Heart right ventricle (tissue), 16 donors: ENCODE data around the gene UBAC2. TPM values are rescaled to one million over a fixed set of nuclear protein-coding genes. Genes with fewer than 3 reads are reported as not detected.
A peak's percentile ranks its signal among the peaks of the same experiment; 100 is the strongest.

Experiments
- ATAC-seq, 8 donors: fragments of 200-7000 bp; cut with Tn5 transposase; one replicate each; pipeline ENCODE4 v1.9.1; 2020; ENCODE audit warnings: mild to moderate bottlenecking in 8 of 8, moderate library complexity in 8 of 8, moderate number of reproducible peaks in 1 of 8
- DNase-seq, 2 donors: peaks; one replicate each; pipeline ENCODE4 v3.0.0-alpha.2; 2020
- H3K27ac ChIP-seq, 10 donors: fragments of 200-600 bp; sonication (generic) in 2 of 10; one replicate each; pipeline versions ENCODE4 v1.5.0 to v1.8.0; 2020 to 2022; ENCODE audit warnings: mild to moderate bottlenecking in 3 of 10
- H3K27me3 ChIP-seq, 7 donors: fragments of 200-600 bp; one replicate each; pipeline ENCODE4 v1.8.0; 2021 to 2022; ENCODE audit warnings: mild to moderate bottlenecking in 2 of 7
- H3K36me3 ChIP-seq, 9 donors: fragments of 200-600 bp; sonication (generic) in 1 of 9; one replicate each; pipeline versions ENCODE4 v1.5.0 to v1.8.0; 2020 to 2022; ENCODE audit warnings: mild to moderate bottlenecking in 2 of 9
- H3K4me1 ChIP-seq, 9 donors: fragments of 200-600 bp; sonication (generic) in 1 of 9; one replicate each; pipeline versions ENCODE4 v1.5.0 to v1.8.0; 2020 to 2022; ENCODE audit warnings: mild to moderate bottlenecking in 4 of 9
- H3K4me3 ChIP-seq, 10 donors: fragments of 200-600 bp; sonication (generic) in 2 of 10; one replicate each; pipeline versions ENCODE4 v1.5.0 to v1.8.0; 2020 to 2022; ENCODE audit warnings: mild to moderate bottlenecking in 7 of 10, moderate library complexity in 2 of 10
- H3K9me3 ChIP-seq, 11 donors: fragments of 200-600 bp in 10 of 11; sonication (generic) in 2 of 11; one replicate each; pipeline versions ENCODE4 v1.5.0 to v1.8.0; 2013 to 2022; ENCODE audit warnings: mild to moderate bottlenecking in 2 of 11, control low read depth in 1 of 11, moderate library complexity in 1 of 11
- WGBS, 2 donors: extraction: QIAGEN DNeasy Blood & Tissue Kit; methylation state at CpG; one replicate each; pipeline ENCODE4 v1.1.7; 2013; ENCODE audit warnings: inconsistent platforms in 1 of 2; 5-methylcytosine and 5-hydroxymethylcytosine counted together
- intact Hi-C, 10 donors: fragments of 100-400 bp; cut with DNase I; formaldehyde crosslinking; loops; one replicate each; pipeline versions ENCODE4 v1.11.1 to v1.14.2; 2022
- polyA plus RNA-seq, 2 donors: library from polyadenylated mRNA; stranded (reverse); fragments of 200-250 nt; gene quantifications; one replicate each; pipeline ENCODE4 v1.2.3, GENCODE V29; 2013
- total RNA-seq, 10 donors: library from RNA; stranded (reverse); fragmentation: NEBNext Ultra II Directional in 3 of 10; extraction: Animal tissue kit (Norgen Biotek cat#: 25700) in 3 of 10; gene quantifications; one replicate each; pipeline versions ENCODE4 v1.2.1 to v1.2.4, GENCODE V29; 2021 to 2023
- TF ChIP-seq, protein P1 (sequence below), 9 donors: fragments of 200-600 bp; sonication (generic) in 2 of 9; IDR thresholded peaks; one replicate each; pipeline versions ENCODE4 v1.5.0 to v1.8.0; 2021 to 2022; ENCODE audit warnings: antibody characterized with exemption in 9 of 9, mild to moderate bottlenecking in 5 of 9, moderate library complexity in 1 of 9
- donor health status: Arrhythmogenic right ventricular cardiomyopathy.
- donor health status: ischemic (EF 13 %, LVEDD 7.1; RV severe dilation, severe dysfunction).
- donor health status: healthy with polysubstance abuse.
- donor health status: DM: no; HTN: yes; CAD: no.
- donor health status: DM: no; HTN: no; CAD: no.
- donor health status: ischemic (EF 25% LVEDD 6.9; RV normal size, moderate dysfunction).
- donor health status: ischemic (EF 25% LVEDD 5.7; RV mildly dilated, moderate dysfunction).
- donor health status: healthy.
- donor health status: DM: yes; HTN: yes; CAD: no.
- donor health status: Ischemic cardiomyopathy.
- donor health status: ischemic (EF 35%, LVEDD 5.7; RV mildly dilated, moderate dysfunction).
- donor health status: nonischemic (EF 11% LVEDD 7.7; RV severe dilation, severe dysfunction).
- donor health status: DM: yes; HTN: yes; CAD: no.
- donor health status: PGD.
- donor health status: ischemic (EF 29% LVEDD 5.4; RV normal size, mild dysfunction).
- donor health status: nonischemic (EF 23%, LVEDD 6.1; RV moderate dilation, normal function).

The UBAC2 gene
- total and polyA plus RNA-seq, 12 donors: 31.8 to 60.4 (median 47.0) TPM

DNA sequence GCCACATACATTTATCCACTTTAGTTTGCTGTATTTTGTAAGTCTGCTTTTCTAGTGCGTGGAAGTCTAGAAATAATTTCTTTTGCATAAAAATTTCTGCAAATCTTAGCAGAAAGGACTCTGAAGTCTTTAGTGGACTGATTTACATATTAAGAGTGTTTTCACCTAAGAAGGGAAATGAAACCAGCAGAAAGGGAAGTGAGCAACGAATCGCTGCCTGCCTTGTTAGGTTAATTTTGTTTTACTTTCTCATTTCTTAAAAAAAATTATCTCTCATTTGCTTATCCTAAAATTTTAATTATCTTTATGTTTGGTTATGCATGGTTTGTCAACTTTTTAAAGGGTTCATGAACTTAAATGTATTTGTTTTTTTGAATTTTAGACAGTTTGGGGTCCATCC, 58.3 kb downstream of the UBAC2 start:
- Histone ChIP-seq H3K27me3 (no peaks in the 10 kb centered on the region), H3K4me1 (peaks cover 0 to 43% (median 17%) of the 10 kb centered on the region in 9 donors), H3K9me3 (no peaks in the 10 kb centered on the region), H3K27ac (peak overlapping the region in 2 of 10 donors; percentile 11 to 66), H3K4me3 (peak overlapping the region in 1 of 10 donors; percentile 35), H3K36me3 (peaks cover 0 to 29% (median 8%) of the 10 kb centered on the region in 9 donors)
- TF ChIP-seq, protein P1, sequence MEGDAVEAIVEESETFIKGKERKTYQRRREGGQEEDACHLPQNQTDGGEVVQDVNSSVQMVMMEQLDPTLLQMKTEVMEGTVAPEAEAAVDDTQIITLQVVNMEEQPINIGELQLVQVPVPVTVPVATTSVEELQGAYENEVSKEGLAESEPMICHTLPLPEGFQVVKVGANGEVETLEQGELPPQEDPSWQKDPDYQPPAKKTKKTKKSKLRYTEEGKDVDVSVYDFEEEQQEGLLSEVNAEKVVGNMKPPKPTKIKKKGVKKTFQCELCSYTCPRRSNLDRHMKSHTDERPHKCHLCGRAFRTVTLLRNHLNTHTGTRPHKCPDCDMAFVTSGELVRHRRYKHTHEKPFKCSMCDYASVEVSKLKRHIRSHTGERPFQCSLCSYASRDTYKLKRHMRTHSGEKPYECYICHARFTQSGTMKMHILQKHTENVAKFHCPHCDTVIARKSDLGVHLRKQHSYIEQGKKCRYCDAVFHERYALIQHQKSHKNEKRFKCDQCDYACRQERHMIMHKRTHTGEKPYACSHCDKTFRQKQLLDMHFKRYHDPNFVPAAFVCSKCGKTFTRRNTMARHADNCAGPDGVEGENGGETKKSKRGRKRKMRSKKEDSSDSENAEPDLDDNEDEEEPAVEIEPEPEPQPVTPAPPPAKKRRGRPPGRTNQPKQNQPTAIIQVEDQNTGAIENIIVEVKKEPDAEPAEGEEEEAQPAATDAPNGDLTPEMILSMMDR (IDR thresholded peaks at IDR 0.05): no peak
- intact Hi-C loops: no loop called here
- DNase-seq (no peak), ATAC-seq (no peak)
- WGBS, 2 donors: 80 to 82% methylated on average over 3 of the region's 3 CpGs

DNA sequence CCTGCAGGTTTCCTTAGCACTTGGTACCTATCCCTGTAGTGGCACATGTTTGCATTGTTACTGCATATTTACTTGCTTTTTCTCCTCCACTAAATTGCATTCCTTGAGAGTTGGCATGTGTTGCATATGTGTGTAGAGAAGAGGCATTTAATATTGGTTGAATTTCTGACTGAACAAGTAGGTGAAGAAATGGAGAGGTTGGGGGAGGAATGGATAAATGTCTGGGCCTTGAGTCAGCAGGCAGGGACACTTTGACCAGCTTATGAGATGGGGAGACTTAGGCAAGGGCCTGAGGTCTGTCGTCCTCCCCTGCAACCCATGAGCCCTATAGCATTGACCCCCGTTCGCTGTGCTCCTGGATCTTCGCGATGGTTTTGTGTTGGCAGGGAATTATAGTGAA, 59.6 kb downstream of the UBAC2 start:
- intact Hi-C loops: loop anchor here in 4 of 10 donors (5.0 kb wide), 3 partner anchors 43 to 83 kb away; partner anchors contain the start of gene UBAC2 (in 1 of the 4)
- ATAC-seq (no peak), DNase-seq (no peak)
- H3K4me3 ChIP-seq: no peak overlapping the region
- WGBS, 2 donors: 93 to 96% methylated on average over 5 of the region's 5 CpGs
- no peaks in the 10 kb centered on the region for H3K9me3 ChIP-seq
- peaks cover 0 to 55% (median 25%) of the 10 kb centered on the region in 9 donors for H3K4me1 ChIP-seq
- H3K27me3 ChIP-seq: no peaks in the 10 kb centered on the region
- no peak overlapping the region for H3K27ac ChIP-seq
- TF ChIP-seq, protein P1 (IDR thresholded peaks at IDR 0.05): no peak
- peaks cover 0 to 25% (median 4%) of the 10 kb centered on the region in 9 donors for H3K36me3 ChIP-seq

DNA sequence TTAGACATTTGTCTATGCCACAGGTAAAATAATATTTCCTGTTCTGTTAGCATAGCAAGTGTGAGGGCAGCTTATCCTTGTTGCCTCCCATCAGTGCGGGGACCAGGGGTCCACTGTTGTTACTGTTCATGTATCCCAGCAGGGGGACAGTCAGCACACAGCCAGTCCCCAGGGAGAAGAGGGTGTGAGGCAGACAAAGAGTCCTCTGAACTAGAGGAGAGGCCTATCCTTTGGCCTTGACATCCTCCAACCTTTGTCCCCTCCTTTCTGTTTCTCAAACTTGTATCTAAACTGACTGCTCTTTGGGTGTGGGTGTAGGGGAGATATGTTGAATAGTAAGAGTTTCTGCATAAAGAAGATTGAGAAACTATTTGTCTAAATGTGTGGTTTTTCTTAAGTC, 60.4 kb downstream of the UBAC2 start:
- peaks cover 0 to 53% (median 23%) of the 10 kb centered on the region in 9 donors for H3K4me1 ChIP-seq
- TF ChIP-seq, protein P1 (IDR thresholded peaks at IDR 0.05): no peak
- no peak overlapping the region for H3K27ac ChIP-seq
- intact Hi-C loops: loop anchor here in 4 of 10 donors (5.0 kb wide), 3 partner anchors 44 to 84 kb away; partner anchors contain the start of gene UBAC2 (in 1 of the 4)
- H3K9me3 ChIP-seq: no peaks in the 10 kb centered on the region
- no peaks in the 10 kb centered on the region for H3K27me3 ChIP-seq
- WGBS, 2 donors: 88 to 93% methylated on average over 1 of the region's 1 CpG
- H3K36me3 ChIP-seq: peaks cover 0 to 16% (median 0%) of the 10 kb centered on the region in 9 donors
- DNase-seq: no peak
- no peak overlapping the region for H3K4me3 ChIP-seq
- ATAC-seq: no peak

DNA sequence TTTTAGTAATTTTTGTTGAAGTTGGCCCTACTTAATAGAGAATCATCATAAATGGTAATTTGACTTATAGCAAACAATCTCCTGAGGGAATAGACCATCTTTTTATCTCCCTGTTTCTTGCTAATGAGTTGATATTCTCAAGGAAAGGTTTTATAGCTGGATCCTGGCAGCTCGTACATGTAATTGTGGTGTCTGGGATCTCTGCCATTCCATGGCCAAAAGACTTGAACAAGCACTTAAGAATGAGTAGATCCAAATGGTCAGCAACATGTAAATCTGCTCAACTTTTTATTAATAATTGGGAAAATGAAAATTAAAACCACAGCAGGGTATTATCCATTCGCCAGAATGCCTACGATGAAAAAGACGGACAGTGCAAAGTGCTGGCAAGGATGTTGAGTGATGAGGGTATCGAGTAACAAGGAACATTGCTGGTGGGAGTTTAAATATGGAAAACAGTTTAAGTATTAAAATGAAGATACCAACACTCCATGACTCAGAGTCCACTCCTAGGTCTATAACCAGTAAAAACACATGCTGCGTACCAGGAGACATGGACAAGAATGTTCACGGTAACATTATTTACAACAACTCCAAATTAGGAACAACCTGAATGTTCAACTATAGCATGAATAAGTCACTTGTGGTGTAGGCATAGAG, 62.6 kb downstream of the UBAC2 start:
- 81 to 82% methylated on average over 7 of the region's 7 CpGs for WGBS, 2 donors
- H3K4me3 ChIP-seq: no peak overlapping the region
- H3K4me1 ChIP-seq: peaks cover 0 to 32% (median 20%) of the 10 kb centered on the region in 9 donors
- no peaks in the 10 kb centered on the region for H3K9me3 ChIP-seq
- H3K36me3 ChIP-seq: peaks cover 0 to 27% (median 0%) of the 10 kb centered on the region in 9 donors
- ATAC-seq (no peak), DNase-seq (no peak)
- intact Hi-C loops: loop anchor here in 4 of 10 donors (5.0 kb wide), 3 partner anchors 46 to 86 kb away; partner anchors contain the start of gene UBAC2 (in 1 of the 4)
- H3K27me3 ChIP-seq: no peaks in the 10 kb centered on the region
- peak overlapping the region in 1 of 10 donors; percentile 19 for H3K27ac ChIP-seq
- TF ChIP-seq, protein P1 (IDR thresholded peaks at IDR 0.05): no peak
